ENCODE data around the gene ARL6IP1. TPM values are rescaled to one million over a fixed set of nuclear protein-coding genes. Genes with fewer than 3 reads are reported as not detected.
A peak's percentile ranks its signal among the peaks of the same experiment; 100 is the strongest.
"Not testable (repeated sequence)": the region's sequence is repeated elsewhere in the genome, so short reads cannot be mapped to it uniquely, and the experiment has no call there.

Gene ARL6IP1
- total RNA-seq, 1 experiment from 2014 or later = 343 TPM

- peaks cover 15% of the 10 kb centered on the region for H3K4me1 ChIP-seq (ENCODE audit: control insufficient read depth, insufficient read depth, low read length)
- ATAC-seq (no peak), DNase-seq (ENCODE audit: low read depth, low spot score) (no peak)
- BruUV-seq (replicated peaks) = no TSS peak
- ChIA-PET CTCF (no interaction called here), POLR2A (no interaction called here)
- H3K36me3 ChIP-seq (ENCODE audit: control insufficient read depth, insufficient read depth, low read length) = peaks cover 35% of the 10 kb centered on the region
- no peaks in the 10 kb centered on the region for H3K27me3 ChIP-seq (ENCODE audit: control insufficient read depth, insufficient read depth, low read length)
- intact Hi-C loops (cut with micrococcal nuclease; ENCODE audit: unreplicated experiment) (no loop called here), in situ Hi-C loops (cut with HindIII; ENCODE audit: low pct_unique_long_range_greater_than_20kb, low sequenced_read_pairs) (no loop called here)
- no peak overlapping the region for H3K27ac ChIP-seq (ENCODE audit: low read length)
- H3K9me3 ChIP-seq (ENCODE audit: control insufficient read depth, insufficient read depth, low read depth, low read length) = no peaks in the 10 kb centered on the region
- no peak overlapping the region for H3K4me3 ChIP-seq (ENCODE audit: low read depth in 2 of 2, low read length in 2 of 2)
- TF ChIP-seq CTCF (IDR thresholded peaks at IDR 0.05) = no peak
- no peak for TF ChIP-seq SIN3A (IDR thresholded peaks at IDR 0.05; ENCODE audit: borderline replicate concordance, insufficient read depth, low read depth, low read length)
- TF ChIP-seq TCF7L2 (IDR thresholded peaks at IDR 0.05; ENCODE audit: low read depth, low read length) = no peak
- TF ChIP-seq POLR2AphosphoS5 (IDR thresholded peaks at IDR 0.05; ENCODE audit: low read depth, low read length) = no peak
- TF ChIP-seq REST (IDR thresholded peaks at IDR 0.05; ENCODE audit: insufficient read depth in 1 of 2, low read depth in 2 of 2, low read length in 1 of 2) = no peak
Observed at GRCh38 chr16:18782697-18783429, 18.5 kb downstream of the ARL6IP1 start.

GRCh38 chr16:18781232-18781631, 20.1 kb downstream of the ARL6IP1 start:
- in situ Hi-C loops (cut with HindIII; ENCODE audit: low pct_unique_long_range_greater_than_20kb, low sequenced_read_pairs); ATAC-seq; POLR2A ChIA-PET; intact Hi-C loops (cut with micrococcal nuclease; ENCODE audit: unreplicated experiment); H3K4me1 ChIP-seq (ENCODE audit: control insufficient read depth, insufficient read depth, low read length); CTCF ChIA-PET; H3K9me3 ChIP-seq (ENCODE audit: control insufficient read depth, insufficient read depth, low read depth, low read length); H3K27ac ChIP-seq (ENCODE audit: low read length); H3K4me3 ChIP-seq (ENCODE audit: low read depth in 2 of 2, low read length in 2 of 2); H3K27me3 ChIP-seq (ENCODE audit: control insufficient read depth, insufficient read depth, low read length); BruUV-seq (replicated peaks); DNase-seq (ENCODE audit: low read depth, low spot score): not testable (repeated sequence)
- H3K36me3 ChIP-seq (ENCODE audit: control insufficient read depth, insufficient read depth, low read length) = peaks cover 28% of the 10 kb centered on the region

GRCh38 chr16:18780460-18781026, 20.8 kb downstream of the ARL6IP1 start:
- H3K4me1 ChIP-seq (ENCODE audit: control insufficient read depth, insufficient read depth, low read length); CTCF ChIA-PET; in situ Hi-C loops (cut with HindIII; ENCODE audit: low pct_unique_long_range_greater_than_20kb, low sequenced_read_pairs); H3K4me3 ChIP-seq (ENCODE audit: low read depth in 2 of 2, low read length in 2 of 2); DNase-seq (ENCODE audit: low read depth, low spot score); H3K9me3 ChIP-seq (ENCODE audit: control insufficient read depth, insufficient read depth, low read depth, low read length); intact Hi-C loops (cut with micrococcal nuclease; ENCODE audit: unreplicated experiment); POLR2A ChIA-PET; H3K27me3 ChIP-seq (ENCODE audit: control insufficient read depth, insufficient read depth, low read length); BruUV-seq (replicated peaks); H3K27ac ChIP-seq (ENCODE audit: low read length): not testable (repeated sequence)
- peak; percentile 23 for ATAC-seq
- H3K36me3 ChIP-seq (ENCODE audit: control insufficient read depth, insufficient read depth, low read length) = peaks cover 24% of the 10 kb centered on the region

GRCh38 chr16:18777664-18778063, 23.7 kb downstream of the ARL6IP1 start:
- CTCF ChIA-PET; intact Hi-C loops (cut with micrococcal nuclease; ENCODE audit: unreplicated experiment); H3K4me3 ChIP-seq (ENCODE audit: low read depth in 2 of 2, low read length in 2 of 2); ATAC-seq; in situ Hi-C loops (cut with HindIII; ENCODE audit: low pct_unique_long_range_greater_than_20kb, low sequenced_read_pairs); H3K27me3 ChIP-seq (ENCODE audit: control insufficient read depth, insufficient read depth, low read length); BruUV-seq (replicated peaks); H3K4me1 ChIP-seq (ENCODE audit: control insufficient read depth, insufficient read depth, low read length); POLR2A ChIA-PET; H3K36me3 ChIP-seq (ENCODE audit: control insufficient read depth, insufficient read depth, low read length); H3K27ac ChIP-seq (ENCODE audit: low read length); DNase-seq (ENCODE audit: low read depth, low spot score); H3K9me3 ChIP-seq (ENCODE audit: control insufficient read depth, insufficient read depth, low read depth, low read length): not testable (repeated sequence)

- BruUV-seq (replicated peaks); in situ Hi-C loops (cut with HindIII; ENCODE audit: low pct_unique_long_range_greater_than_20kb, low sequenced_read_pairs); ATAC-seq: not testable (repeated sequence)
Observed at GRCh38 chr16:18776334-18776733, 25.0 kb downstream of the ARL6IP1 start.

More at GRCh38 chr16:18776334-18776733, 25.0 kb downstream of the ARL6IP1 start:
- POLR2A ChIA-PET; H3K27me3 ChIP-seq (ENCODE audit: control insufficient read depth, insufficient read depth, low read length); DNase-seq (ENCODE audit: low read depth, low spot score); H3K4me3 ChIP-seq (ENCODE audit: low read depth in 2 of 2, low read length in 2 of 2); H3K27ac ChIP-seq (ENCODE audit: low read length); intact Hi-C loops (cut with micrococcal nuclease; ENCODE audit: unreplicated experiment); H3K9me3 ChIP-seq (ENCODE audit: control insufficient read depth, insufficient read depth, low read depth, low read length); CTCF ChIA-PET; H3K36me3 ChIP-seq (ENCODE audit: control insufficient read depth, insufficient read depth, low read length); H3K4me1 ChIP-seq (ENCODE audit: control insufficient read depth, insufficient read depth, low read length): not testable (repeated sequence)

Data from Panc1 (cell line).